Retinal pigment epithelial cell (primary cell): ENCODE measurements around the gene PARP3.

Experiments used
- DNase-seq: peaks from one replicate; pipeline ENCODE4 v3.0.0-alpha.2; 2010; ENCODE audit warnings: low read depth
- H3K4me3 ChIP-seq: 2 replicates; pipeline ENCODE4 v1.5.1; 2011; ENCODE audit warnings: mild to moderate bottlenecking, low read length, control low read depth, moderate library complexity
- TF ChIP-seq, protein P1 (sequence below): conservative IDR thresholded peaks from 2 replicates; pipeline ENCODE4 v1.5.1; 2011; ENCODE audit warnings: low read depth, low read length, control low read depth, inconsistent platforms

PARP3 gene

DNA sequence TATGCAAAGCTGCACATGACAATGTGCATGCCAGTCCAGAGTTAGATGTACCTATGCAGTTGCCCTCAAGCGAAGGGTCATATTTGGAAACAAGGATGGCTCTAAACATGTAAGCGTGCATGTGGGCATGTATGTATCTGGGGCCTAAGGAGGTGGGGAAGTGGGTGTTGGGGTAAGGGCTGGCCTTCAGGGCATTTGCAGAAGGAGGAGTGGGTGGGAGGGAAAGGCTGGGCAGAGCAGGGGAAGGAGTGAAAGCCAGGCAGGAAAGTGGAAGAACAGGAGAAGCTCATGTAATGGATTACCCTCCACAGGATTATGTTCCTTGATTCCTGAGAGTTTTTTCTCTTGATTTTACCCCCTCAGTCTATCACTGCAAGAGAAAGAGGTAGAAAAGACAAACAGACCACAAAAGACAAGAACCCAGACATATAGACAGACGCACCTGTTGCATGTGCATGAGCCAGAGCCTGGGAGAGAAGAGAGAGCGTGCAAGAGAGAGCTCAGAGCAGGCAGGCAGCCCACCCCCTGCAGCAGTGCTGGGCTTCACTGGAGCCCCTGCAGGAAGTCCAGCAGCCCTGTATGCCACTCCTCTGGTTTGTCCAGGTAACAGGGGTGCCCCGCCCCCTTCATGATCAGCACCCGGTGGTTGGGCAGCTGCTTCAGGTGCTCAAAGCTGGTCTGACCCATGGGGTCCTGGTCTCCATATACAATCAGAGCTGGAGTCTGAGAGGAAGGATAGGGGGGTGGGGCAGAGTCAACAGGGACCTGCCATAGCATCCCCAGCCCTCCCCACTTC is 26.9 kb downstream of the PARP3 start:
- DNase-seq, result no peak
- H3K4me3 ChIP-seq, result no peak overlapping the region
- TF ChIP-seq, protein P1, sequence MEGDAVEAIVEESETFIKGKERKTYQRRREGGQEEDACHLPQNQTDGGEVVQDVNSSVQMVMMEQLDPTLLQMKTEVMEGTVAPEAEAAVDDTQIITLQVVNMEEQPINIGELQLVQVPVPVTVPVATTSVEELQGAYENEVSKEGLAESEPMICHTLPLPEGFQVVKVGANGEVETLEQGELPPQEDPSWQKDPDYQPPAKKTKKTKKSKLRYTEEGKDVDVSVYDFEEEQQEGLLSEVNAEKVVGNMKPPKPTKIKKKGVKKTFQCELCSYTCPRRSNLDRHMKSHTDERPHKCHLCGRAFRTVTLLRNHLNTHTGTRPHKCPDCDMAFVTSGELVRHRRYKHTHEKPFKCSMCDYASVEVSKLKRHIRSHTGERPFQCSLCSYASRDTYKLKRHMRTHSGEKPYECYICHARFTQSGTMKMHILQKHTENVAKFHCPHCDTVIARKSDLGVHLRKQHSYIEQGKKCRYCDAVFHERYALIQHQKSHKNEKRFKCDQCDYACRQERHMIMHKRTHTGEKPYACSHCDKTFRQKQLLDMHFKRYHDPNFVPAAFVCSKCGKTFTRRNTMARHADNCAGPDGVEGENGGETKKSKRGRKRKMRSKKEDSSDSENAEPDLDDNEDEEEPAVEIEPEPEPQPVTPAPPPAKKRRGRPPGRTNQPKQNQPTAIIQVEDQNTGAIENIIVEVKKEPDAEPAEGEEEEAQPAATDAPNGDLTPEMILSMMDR, result no peak

DNA sequence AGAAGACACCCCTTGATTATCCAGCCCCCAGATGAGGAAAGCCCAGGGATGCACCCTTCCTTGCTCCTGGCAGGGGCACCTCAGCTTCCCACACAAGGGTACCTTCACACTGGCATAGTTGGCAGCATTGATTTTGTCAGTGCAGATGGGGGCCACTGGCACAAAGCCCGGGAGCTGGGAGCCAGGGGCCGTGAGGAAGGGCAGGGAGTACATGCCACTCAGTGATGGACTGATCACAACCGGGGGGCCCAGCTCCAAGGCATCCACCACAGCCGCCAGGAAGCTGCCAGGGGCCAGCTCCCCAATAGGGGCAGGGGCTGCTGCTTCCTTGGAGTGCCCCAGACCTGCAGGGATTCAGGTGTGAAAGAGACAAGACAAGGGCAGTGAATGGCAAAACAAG is 27.7 kb downstream of the PARP3 start:
- DNase-seq, result no peak
- H3K4me3 ChIP-seq, result no peak overlapping the region
- TF ChIP-seq, protein P1, result no peak

DNA sequence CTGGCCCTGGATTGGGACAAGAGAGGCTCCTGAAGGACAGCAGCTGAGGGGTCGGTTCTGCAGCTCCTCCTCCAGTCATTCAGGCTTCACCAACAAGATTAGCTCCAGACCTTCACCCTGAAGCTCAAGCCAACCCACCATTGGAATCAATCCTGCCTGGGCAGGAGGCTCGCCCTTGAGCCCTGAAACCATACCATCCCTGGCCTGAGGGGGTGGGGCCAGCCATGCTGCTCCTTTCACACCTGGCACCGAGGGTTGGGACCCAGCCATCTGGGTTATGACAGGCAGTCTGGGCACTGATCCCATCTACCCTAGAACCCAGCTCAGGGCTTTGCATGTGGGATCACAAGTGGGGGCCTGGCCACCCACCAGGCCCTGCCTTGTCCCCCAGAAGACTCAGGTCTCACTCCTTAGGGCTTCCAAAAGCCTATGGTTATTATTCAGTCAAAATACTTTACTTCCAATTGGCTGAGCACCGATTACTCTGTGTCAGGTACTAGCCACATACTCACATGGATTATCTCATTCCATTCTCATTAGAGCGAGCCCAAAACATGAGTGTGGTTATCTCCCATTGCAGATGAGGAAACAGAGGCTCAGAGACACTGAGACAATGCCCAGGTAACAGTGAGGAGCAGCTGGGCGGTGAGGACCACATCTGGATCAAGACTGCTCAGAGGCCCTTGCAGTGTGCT is 28.6 kb downstream of the PARP3 start:
- TF ChIP-seq, protein P1, result no peak
- no peak overlapping the region for H3K4me3 ChIP-seq
- DNase-seq, result peak; percentile 75

DNA sequence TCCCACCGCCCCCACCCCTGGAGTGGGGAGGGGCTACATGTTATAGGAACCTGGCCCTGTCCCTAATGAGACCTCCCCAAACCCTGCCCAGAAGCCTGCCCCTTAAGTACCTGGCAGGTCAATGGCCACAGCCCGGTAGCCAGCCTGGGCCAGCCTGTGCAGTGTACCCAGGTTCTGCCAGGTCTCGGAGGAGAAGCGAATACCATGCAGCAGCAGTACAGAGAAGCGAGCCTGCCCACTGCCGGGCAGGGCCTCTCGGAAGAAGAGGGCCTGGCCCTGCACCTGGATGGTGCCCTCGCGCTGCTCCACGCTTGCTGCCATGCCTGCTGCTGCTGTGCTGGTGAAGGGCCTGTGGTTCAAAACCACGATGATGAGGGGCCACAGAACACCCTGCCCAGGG is 29.2 kb downstream of the PARP3 start:
- no peak for DNase-seq
- TF ChIP-seq, protein P1, result no peak
- no peak overlapping the region for H3K4me3 ChIP-seq

DNA sequence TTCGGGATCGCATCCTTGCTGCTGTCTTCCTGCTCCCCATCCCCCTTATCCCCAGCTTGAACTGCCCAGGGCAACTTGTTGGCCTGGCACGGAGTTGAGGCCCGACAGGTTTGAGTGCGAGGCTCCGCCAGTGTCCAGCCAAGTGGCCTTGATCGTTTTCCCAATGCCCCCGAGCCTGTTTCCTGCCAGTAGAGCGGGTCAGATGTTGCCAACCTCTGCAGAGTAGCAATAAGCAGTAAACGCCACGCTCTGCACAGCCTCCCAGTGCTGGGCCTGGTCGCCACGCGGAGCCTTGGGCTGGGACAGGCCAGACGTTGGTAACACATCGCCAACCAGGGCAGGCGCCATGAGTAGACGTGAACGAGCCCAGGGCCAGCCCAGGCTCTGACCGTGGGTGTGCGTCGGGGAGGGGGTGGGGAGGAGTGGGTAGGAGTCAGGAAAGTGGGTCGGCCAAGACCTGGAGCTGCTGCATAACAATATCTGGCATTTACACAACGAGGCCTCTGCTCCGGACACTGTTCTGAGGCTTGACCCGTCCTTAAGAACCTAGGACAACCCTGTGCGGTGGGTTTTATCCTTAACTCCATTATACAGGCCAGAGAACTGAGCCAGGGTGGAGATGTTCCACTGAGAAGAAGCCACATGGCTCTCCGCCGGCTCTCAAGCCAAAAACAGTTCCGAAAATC is 32.3 kb downstream of the PARP3 start:
- H3K4me3 ChIP-seq, result peak overlapping the region; percentile 70
- DNase-seq, result no peak
- TF ChIP-seq, protein P1, result no peak

DNA sequence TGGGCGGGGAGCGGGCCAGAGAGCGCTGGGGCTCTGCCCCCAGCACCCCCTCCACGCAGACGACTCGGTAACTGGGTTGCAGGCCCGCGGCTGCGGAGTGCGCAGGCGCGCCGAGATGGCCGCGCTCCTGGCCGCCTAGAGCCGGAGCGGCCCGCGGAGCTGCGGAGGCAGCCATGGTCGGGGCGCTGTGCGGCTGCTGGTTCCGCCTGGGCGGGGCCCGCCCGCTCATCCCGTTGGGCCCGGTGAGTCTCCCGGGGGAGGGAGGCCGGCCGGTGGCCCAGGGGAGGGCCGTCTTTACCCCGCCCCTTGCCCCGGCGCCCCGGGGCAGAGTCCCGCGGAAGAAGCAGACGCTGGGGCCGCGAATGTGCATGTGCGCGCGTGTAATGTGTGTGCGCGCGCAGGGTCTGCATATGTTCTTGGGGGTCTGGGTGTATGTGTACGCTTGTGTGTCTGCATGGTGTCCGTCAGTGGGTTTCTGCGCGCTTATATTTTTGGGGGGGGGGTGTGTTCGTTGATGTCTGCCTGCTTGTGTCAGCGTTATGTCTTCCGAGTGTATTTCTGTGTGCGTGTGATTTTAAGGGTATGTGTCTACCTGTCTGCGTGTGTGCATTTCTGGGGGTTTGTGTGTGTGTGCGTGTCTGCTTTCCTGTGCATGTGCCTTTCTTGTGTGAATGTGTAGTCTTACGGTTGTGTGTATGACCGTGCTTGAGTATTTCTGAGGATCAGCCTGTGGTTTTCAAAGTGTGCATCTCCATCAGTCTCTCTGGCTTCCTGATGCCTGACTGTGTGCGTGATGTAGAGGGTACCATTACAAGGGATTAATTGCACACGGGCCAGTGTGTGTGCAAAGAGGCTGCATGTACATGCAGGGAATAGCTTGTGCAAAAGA is 33.0 kb downstream of the PARP3 start, which contains the start of gene ABHD14A:
Gene ABHD14A (plus strand): TSS at position 102 of the 889 bp plus-strand sequence. CDS start 72 bp downstream, at position 174.
- peak within 1 kb of the TSS; percentile 70 for H3K4me3 ChIP-seq
- no peak for DNase-seq
- TF ChIP-seq, protein P1, result no peak
